ENCODE data around the gene TLE4.

DNA sequence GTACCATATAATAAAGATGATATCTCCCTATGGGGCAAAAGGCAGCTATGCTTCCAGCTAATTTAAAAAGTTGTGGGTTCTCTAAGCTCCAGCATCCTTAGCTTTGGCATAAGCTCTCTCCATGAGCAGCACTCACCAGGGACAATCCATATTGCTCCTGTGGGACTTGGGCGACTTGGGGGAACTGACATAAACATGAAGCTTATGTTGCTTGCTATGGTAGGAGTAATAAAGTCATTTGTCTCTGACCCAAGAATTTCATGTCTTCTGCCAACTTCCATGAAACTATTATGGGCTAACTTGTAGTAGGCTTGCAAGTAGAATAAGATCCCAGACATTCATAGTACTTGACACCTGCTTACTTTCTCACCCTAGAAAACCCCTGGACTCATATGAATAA is 36.2 kb upstream of the TLE4 start:
- TF ChIP-seq, protein P1, sequence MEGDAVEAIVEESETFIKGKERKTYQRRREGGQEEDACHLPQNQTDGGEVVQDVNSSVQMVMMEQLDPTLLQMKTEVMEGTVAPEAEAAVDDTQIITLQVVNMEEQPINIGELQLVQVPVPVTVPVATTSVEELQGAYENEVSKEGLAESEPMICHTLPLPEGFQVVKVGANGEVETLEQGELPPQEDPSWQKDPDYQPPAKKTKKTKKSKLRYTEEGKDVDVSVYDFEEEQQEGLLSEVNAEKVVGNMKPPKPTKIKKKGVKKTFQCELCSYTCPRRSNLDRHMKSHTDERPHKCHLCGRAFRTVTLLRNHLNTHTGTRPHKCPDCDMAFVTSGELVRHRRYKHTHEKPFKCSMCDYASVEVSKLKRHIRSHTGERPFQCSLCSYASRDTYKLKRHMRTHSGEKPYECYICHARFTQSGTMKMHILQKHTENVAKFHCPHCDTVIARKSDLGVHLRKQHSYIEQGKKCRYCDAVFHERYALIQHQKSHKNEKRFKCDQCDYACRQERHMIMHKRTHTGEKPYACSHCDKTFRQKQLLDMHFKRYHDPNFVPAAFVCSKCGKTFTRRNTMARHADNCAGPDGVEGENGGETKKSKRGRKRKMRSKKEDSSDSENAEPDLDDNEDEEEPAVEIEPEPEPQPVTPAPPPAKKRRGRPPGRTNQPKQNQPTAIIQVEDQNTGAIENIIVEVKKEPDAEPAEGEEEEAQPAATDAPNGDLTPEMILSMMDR (conservative IDR thresholded peaks at IDR 0.05; ENCODE audit: low read depth in 2 of 2), result no peak
- TF ChIP-seq EZH2phosphoT487 (IDR thresholded peaks at IDR 0.05; ENCODE audit: unreplicated experiment), result no peak

All from GM23338 (cell line).